NCI-H146 treated with DMSO at 0.1 percent for 48 hours (cell line): ENCODE measurements around the gene TFB2M.
A peak's percentile ranks its signal among the peaks of the same experiment; 100 is the strongest.
"Not testable (repeated sequence)": the region's sequence is repeated elsewhere in the genome, so short reads cannot be mapped to it uniquely, and the experiment has no call there.

Experiments
- DNase-seq: peaks from one replicate; lab custom pipeline; 2025; ENCODE audit not compliant: unreplicated experiment; lab: John Stamatoyannopoulos, UW

Gene TFB2M

GRCh38 chr1:246566128-246566812 is at the start of gene TFB2M, which contains the start of gene CNST:
TSS of gene TFB2M (minus strand) at chr1:246566261. CDS start at chr1:246566138, 123 bp downstream.
TSS of gene CNST (plus strand) at chr1:246566456. CDS start at chr1:246591563, 25,107 bp downstream.
- DNase-seq: peak; percentile 98

DNA sequence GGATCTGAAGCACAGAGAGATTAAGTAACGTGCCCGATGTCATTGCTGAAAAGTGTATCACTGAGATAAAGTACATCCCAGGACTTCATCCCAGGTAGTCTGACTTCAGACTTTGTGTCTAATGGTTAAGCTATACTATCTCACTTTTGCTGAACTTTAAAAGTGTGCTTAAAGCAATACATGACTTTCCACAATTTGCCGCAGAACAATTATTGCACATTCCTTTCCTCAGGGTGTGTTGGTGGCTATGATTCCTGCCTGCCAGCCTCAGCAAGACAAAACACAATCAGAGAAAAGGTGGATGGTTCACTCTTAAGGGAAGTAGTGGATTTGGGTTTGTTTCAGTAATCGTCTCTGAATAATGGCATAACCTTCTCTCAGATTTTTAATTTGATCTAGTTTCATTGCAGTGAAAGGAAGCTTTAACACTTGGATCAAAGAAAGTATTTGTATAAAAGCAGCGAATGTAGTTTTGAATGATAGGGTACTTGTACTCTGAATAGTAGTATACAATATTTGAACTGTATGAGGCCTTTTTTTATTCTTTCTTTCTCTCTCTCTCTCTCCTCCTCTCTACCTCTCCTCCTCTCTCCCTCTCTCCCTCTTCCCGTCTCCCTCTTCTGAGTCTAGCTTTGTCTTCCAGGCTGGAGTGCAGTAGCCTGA is 47.2 kb upstream of the TFB2M start:
- no peak for DNase-seq

DNA sequence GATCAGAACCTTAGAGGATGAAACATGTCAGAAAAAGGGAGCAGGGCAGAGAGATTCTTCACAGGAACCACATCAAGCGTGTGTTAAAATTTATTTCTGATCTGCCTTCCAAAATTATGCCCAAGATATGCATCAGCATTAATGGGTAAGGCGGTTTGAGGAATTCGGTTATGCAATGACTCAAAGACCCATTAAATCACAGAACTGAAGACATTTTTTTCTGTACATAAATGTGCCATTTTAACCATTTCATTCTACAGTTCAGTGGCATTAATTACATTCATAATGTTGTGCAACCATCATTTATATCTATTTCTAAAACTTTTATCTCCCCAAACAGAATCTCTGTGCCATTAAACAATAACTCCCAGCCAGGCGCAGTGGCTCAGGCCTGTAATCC is 43.6 kb upstream of the TFB2M start:
- DNase-seq: no peak

- DNase-seq: peak; percentile 29
These were observed 42.7 kb upstream of the TFB2M start for GRCh38 chr1:246608616-246609376.

- no peak for DNase-seq
These were observed 41.4 kb upstream of the TFB2M start for GRCh38 chr1:246607462-246607861.

DNA sequence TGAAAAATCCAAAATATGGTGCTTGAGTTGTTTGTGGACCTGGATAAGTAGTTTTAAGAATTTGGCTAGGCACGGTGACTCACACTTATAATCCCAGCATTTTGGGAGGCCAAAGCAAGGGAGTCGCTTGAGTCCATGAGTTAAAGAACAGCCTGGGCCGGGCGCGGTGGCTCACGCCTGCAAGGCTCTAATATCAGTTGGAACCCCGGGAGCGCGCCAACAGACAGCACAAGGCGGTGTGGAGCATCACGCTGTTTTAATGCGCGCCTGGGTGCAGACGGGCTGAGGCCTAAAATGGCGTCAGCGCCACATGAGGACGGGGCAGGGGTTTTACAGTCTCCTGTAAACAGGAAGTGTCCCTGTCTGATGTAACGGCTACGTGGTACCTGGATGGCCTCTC is 39.2 kb upstream of the TFB2M start:
- DNase-seq: not testable (repeated sequence)

DNA sequence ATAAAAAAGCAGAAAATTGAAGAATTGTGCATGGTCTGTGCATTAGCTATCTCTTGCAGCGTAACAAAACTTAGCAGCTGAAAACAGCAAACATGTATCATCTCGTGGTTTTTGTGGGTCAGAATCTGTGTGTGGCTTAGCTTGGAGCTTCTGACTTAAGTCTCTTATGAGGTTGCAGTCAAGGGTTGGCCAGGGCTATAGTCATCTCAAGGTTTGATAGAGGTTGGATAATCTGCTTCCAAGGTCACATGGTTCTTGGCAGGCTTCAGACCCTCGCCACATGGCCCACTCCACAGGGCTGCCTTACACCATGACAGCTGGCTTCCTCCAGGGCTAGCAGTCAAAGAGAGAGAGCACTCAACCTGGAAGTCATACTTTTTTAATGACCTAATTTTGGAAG is 36.1 kb upstream of the TFB2M start:
- DNase-seq: no peak

DNA sequence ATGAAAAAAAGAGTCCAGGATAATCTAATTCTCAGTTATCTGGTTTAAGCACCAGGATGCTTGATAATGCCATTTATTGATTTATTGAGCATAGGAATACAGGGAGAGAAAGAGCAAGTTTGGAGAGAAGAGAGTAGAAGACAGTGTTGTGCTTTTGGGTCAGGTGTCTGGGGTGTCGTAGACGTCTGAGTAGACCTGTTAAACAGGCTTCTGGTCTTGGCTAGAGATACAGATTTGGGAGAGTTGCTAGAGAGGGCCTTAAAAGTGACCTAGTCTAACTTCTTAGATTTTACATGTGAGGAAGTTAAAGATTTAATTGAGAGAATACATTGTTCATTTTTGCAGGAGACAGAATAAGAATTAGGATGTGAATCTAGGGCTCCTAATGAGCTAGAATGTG is 34.5 kb upstream of the TFB2M start:
- DNase-seq: no peak

DNA sequence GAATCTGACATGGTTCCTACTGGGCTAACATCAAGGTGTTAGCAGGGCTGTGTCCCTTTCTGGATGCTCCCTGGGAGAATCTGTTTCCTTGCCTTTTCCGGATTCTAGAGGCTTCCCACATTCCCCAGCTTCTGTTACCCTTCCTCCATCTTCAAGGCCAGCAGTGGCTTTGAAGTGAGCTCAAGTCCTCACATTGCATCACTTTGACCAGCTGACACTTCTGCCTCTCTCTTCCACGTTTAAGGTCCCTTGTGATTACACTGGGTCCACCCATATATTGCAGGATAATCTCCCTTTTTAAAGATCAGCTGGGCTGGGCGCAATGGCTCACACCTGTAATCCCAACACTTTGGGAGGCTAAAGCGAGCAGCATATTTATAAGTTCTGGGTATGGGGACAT is 33.3 kb upstream of the TFB2M start:
- no peak for DNase-seq

DNA sequence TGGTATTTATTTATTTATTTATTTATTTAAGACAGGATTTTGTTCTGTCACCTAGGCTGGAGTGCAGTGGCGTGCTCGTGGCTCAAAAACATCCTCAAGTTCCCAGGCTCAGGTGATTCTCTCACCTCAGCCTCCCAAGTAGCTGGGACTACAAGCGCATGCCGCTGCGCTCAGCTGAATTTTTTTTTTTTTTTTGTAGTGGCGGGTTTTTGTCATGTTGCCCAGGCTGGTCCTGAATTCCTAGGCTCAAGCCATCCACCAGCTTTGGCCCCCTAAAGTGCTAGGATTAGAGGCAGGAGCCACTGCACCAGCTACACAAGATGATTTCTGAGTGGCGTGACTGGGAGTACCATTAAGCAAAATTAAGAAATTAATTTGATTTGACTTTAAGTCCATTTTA is 31.9 kb upstream of the TFB2M start:
- DNase-seq: no peak

GRCh38 chr1:246597340-246597739 is 31.3 kb upstream of the TFB2M start:
- DNase-seq: no peak

DNA sequence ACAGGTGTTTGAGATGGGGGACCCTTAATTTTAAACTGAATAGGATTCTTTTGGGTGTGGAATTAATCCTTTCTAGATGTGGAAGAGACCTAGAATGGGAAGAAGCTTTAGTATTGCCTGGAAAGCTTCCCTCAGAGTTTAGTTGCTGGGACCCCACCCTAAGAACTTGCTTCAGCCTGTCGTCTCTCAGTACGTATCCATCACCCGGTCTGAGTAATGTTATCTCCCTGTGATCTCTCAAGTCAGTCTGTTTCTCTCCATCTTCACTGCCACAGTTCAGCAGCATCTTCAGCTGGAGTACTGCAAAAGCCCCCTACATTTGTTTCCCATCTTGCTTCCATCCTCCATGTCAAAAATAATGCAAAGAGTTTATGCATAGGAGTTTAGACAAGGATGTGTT is 29.1 kb upstream of the TFB2M start:
- no peak for DNase-seq

- DNase-seq: no peak
These were observed 26.6 kb upstream of the TFB2M start for GRCh38 chr1:246592695-246593094.

DNA sequence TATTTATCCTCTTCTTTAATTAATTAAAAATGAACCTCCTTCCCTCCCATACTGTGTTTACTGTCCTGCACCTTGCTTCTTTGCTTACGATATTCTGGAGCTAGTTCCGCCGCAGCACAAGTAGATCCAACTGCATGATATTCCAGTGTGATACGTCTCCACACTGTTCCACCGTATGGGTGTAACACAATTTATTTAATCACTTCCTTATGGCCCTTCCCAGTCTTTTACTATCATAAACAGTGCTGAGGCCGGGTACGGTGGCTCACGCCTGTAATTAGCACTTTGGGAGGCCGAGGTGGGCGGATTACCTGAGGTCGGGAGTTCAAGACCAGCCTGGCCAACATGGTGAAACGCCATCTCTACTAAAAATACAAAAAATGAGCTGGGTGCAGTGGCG is 25.9 kb upstream of the TFB2M start:
- no peak for DNase-seq

DNA sequence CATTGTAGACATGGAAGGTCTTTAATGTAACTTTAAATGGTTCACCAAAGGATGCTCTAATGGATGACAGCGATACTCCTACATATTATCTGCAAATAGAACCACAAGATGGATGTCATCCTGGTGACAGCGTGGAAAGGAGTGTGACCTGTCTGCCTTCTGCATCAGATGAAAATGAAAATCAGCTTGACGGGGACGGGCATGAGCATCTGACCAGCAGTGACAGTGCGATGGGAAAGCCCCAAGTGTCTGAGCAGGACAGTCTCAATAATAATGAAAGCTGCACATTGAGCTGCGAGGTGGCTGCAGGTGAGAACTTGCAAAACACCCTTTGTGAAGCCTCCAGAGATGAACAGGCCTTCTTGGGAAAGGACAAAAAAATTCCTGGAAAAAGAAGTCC is 25.4 kb upstream of the TFB2M start:
- no peak for DNase-seq

GRCh38 chr1:246591047-246591446 is 25.0 kb upstream of the TFB2M start:
- DNase-seq: no peak

DNA sequence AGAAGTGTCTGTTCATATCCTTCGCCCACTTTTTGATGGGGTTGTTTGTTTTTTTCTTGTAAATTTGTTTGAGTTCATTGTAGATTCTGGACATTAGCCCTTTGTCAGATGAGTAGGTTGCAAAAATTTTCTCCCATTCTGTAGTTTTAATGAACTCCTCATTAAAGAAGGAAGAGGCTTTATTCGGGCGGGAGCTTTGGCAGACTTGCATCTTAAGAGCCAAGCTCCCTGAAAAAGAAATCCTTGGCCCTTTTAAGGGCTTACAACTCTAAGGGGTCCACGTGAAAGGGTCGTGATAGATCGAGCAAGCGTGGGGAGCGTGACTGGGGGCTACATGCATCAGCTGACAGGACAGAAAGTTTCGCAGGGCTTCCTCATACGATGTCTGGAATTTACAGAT is 23.9 kb upstream of the TFB2M start:
- not testable (repeated sequence) for DNase-seq

- no peak for DNase-seq
These were observed 22.2 kb upstream of the TFB2M start for GRCh38 chr1:246588159-246588721.

DNA sequence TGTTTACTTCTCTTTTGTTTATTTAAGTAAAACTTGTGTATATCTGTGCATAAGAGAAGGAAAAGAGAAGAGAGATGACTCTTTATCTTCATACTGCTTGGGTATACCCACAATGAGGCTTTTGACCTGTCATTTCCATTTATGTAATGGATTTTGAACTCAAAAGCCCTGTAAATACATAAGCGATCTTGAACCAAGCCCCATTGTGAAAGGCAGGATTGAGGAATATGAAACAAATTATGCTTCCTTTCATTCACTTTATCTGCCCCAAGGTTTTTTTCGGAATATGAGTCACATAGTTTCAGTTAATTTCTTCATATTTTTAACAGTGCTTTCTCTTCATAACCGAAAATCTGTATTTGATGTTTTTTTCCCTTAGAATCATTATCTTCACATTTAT is 21.5 kb upstream of the TFB2M start:
- no peak for DNase-seq

DNA sequence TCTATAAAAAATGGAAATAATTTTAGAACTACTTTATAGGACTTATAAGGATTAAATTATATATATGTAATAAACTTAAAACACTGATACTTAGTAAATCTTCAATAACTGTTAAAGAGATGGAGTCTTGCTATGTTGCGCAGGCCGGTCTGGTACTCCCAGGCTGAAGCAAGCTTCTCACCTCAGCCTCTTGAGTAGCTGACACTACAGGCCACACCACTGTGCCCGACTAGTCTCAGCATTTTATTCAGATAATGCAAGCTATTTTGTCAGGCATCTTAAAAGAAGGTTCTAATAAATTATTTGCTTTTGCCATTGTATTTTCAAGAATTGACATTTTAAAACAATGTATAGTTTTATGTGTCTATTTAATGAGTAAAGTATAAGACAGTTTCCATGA is 21.0 kb upstream of the TFB2M start:
- DNase-seq: no peak

DNA sequence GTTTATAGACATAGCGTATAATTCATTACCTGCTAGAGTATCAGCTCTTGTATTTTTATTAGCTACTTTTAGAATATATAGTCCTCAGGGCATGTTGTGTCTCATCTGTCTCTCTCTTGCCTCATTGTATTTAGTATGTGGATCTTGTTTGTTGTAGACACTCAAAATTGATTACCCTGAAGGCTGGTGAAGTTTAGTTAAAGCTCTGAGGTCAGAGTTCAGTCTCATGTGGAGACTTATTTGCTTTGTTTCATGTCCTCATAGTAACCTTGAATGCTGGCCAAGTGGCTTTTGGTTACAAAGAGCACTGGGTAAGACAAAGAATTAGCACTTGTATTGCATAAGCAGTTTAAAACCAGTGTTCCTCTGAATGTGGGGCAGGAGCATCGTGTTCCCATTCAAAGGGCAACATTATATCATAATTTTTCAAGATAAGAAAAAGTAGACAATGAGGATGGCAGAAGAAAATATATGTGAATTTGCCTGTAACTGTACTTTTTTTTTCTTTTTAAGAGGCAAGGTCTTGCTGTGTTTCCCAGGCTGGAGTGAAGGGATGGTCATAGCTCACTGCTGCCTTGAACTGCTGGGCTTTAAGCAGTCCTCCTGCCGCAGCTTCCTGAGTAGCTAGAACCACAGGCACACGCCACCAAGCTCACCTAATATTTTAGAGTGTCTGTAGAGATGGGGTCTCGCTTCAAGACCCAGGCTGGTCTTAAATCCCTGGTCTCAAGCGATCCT is 17.6 kb upstream of the TFB2M start:
- DNase-seq: peak; percentile 96
